ENCODE measurements around the gene MATCAP1. TPM values are rescaled to one million over a fixed set of nuclear protein-coding genes. Genes with fewer than 3 reads are reported as not detected.

MATCAP1 gene
- total and polyA plus RNA-seq, 2 of the 4 experiments (the other 2 are of a cell fraction), result 8.2 to 43.9 TPM

DNA sequence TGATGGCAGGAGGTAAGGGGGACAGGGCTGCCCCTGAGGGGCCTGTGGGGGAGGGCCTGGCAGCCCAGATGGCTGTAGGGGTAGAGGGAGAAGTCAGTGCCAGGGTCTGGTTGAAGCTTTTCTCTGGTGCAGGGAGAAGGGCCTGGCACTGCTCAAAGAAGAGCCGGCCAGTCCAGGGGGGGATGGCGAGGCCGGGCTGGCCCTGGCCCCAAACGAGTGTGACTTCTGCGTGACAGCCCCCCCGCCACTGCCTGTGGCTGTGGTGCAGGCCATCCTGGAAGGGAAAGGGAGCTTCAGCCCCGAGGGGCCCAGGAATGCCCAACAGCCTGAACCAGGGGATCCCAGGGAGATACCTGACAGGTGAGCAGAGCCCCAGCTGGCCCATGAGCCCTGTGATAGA, 16.2 kb downstream of the MATCAP1 start:
- Histone ChIP-seq H3K14ac (replicated peaks; ENCODE audit: low read depth, low read length) (no peak overlapping the region), H3K4me2 (ENCODE audit: low read depth, low read length) (no peak overlapping the region), H3K4me3 (ENCODE audit: insufficient read depth, low read depth, low read length) (no peak overlapping the region), H3K27ac (ENCODE audit: insufficient read depth, low read length) (no peak overlapping the region), H3K23ac (ENCODE audit: low read depth, low read length) (no peak overlapping the region), H3K9ac (ENCODE audit: low read depth, low read length) (no peak overlapping the region), H4K5ac (ENCODE audit: low read depth, low read length) (no peak overlapping the region), H2BK5ac (ENCODE audit: low read depth, low read length, poor library complexity, severe bottlenecking) (no peak overlapping the region), H3K18ac (ENCODE audit: low read depth, low read length) (no peak overlapping the region), H3K36me3 (ENCODE audit: control insufficient read depth, insufficient read depth, low read length) (peaks cover 3% of the 10 kb centered on the region; the same call in 1 of the 2 replicates), H4K91ac (ENCODE audit: insufficient read depth, low read depth, low read length) (no peak overlapping the region), H2AFZ (replicated peaks; ENCODE audit: low read length, poor library complexity) (no peak overlapping the region), H3K9me1 (ENCODE audit: insufficient read depth, low read length) (peaks cover 17% of the 10 kb centered on the region), H2BK15ac (ENCODE audit: low read depth, low read length) (no peak overlapping the region), H2AK9ac (replicated peaks; ENCODE audit: low read depth, low read length, poor library complexity) (no peak overlapping the region), H3K4me1 (ENCODE audit: control insufficient read depth, insufficient read depth, low read length) (peaks cover 34% of the 10 kb centered on the region), H2AK5ac (ENCODE audit: low read depth, low read length) (no peak overlapping the region), H2BK120ac (ENCODE audit: low read depth, low read length) (no peak overlapping the region), H3K56ac (ENCODE audit: extremely low read depth, insufficient read depth, low read length) (no peak overlapping the region), H3K4ac (ENCODE audit: low read depth, low read length) (no peak overlapping the region), H3K9me3 (ENCODE audit: control insufficient read depth, insufficient read depth, low read length) (no peaks in the 10 kb centered on the region), H2BK20ac (ENCODE audit: low read depth, low read length) (no peak overlapping the region), H3K79me1 (ENCODE audit: low read depth in 1 of 2, low read length in 2 of 2) (peaks cover 9 to 20% of the 10 kb centered on the region in 2 experiments; a peak in 3 of 4 replicates), H4K20me1 (ENCODE audit: insufficient read depth, low read length) (no peaks in the 10 kb centered on the region), H4K8ac (ENCODE audit: low read depth in 2 of 2, low read length in 2 of 2) (no peak overlapping the region), H3K27me3 (ENCODE audit: control insufficient read depth, insufficient read depth, low read length) (peaks cover 24% of the 10 kb centered on the region; the same call in 1 of the 2 replicates)
- dilution Hi-C loops (cut with HindIII; ENCODE audit: low sequenced_read_pairs, unreplicated experiment), result no loop called here
- POLR2A ChIA-PET (ENCODE audit: unreplicated experiment), result no interaction called here
- no TSS peak for BruUV-seq (replicated peaks)
- CTCF ChIA-PET, result no interaction called here
- in situ Hi-C loops (cut with MboI; ENCODE audit: low sequenced_read_pairs), result no loop called here
- no peak for DNase-seq
- TF ChIP-seq RCOR1 (IDR thresholded peaks at IDR 0.05; ENCODE audit: insufficient replicate concordance, low read length) (no peak), NFE2L2 (IDR thresholded peaks at IDR 0.05; ENCODE audit: low read depth, low read length) (no peak), MXI1 (IDR thresholded peaks at IDR 0.05; ENCODE audit: borderline replicate concordance, low read depth, low read length) (no peak), MAZ (IDR thresholded peaks at IDR 0.05; ENCODE audit: borderline replicate concordance, low read depth, low read length) (no peak), MAFK (IDR thresholded peaks at IDR 0.05; ENCODE audit: low read depth, low read length) (no peak), CHD1 (IDR thresholded peaks at IDR 0.05; ENCODE audit: low read depth, low read length) (no peak), CEBPB (IDR thresholded peaks at IDR 0.05; ENCODE audit: low read depth, low read length) (no peak), ELK1 (IDR thresholded peaks at IDR 0.05; ENCODE audit: borderline replicate concordance, low read depth, low read length) (no peak), USF2 (IDR thresholded peaks at IDR 0.05; ENCODE audit: low read depth, low read length) (no peak), BHLHE40 (IDR thresholded peaks at IDR 0.05; ENCODE audit: low read depth, low read length) (no peak), FOS (IDR thresholded peaks at IDR 0.05; ENCODE audit: low read depth, low read length) (no peak), POLR2A (IDR thresholded peaks at IDR 0.05; ENCODE audit: low read depth, low read length) (no peak), SMC3 (IDR thresholded peaks at IDR 0.05; ENCODE audit: low read depth, low read length) (no peak), RAD21 (IDR thresholded peaks at IDR 0.05; ENCODE audit: low read length) (no peak), RFX5 (IDR thresholded peaks at IDR 0.05; ENCODE audit: low read depth, low read length) (no peak)
- TF ChIP-seq, protein P1, sequence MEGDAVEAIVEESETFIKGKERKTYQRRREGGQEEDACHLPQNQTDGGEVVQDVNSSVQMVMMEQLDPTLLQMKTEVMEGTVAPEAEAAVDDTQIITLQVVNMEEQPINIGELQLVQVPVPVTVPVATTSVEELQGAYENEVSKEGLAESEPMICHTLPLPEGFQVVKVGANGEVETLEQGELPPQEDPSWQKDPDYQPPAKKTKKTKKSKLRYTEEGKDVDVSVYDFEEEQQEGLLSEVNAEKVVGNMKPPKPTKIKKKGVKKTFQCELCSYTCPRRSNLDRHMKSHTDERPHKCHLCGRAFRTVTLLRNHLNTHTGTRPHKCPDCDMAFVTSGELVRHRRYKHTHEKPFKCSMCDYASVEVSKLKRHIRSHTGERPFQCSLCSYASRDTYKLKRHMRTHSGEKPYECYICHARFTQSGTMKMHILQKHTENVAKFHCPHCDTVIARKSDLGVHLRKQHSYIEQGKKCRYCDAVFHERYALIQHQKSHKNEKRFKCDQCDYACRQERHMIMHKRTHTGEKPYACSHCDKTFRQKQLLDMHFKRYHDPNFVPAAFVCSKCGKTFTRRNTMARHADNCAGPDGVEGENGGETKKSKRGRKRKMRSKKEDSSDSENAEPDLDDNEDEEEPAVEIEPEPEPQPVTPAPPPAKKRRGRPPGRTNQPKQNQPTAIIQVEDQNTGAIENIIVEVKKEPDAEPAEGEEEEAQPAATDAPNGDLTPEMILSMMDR (conservative IDR thresholded peaks at IDR 0.05; ENCODE audit: low read depth, low read length), result no peak
- ATAC-seq (ENCODE audit: low read depth), result no peak
- 85% methylated on average over 6 of the region's 7 CpGs; no CpG with 5 or more reads in 1 of the 2 experiments for WGBS, 2 experiments (ENCODE audit: extremely low coverage in 2 of 2, insufficient read length in 1 of 2)
- intact Hi-C loops (cut with micrococcal nuclease), result no loop called here

All from IMR-90 (cell line).